ENCODE measurements around the gene LMO3. TPM values are rescaled to one million over a fixed set of nuclear protein-coding genes. Genes with fewer than 3 reads are reported as not detected.
A peak's percentile ranks its signal among the peaks of the same experiment; 100 is the strongest.

The LMO3 gene
- total RNA-seq (2016; rRNA removed; fragmentation: Illumina TruSeq; extraction: Trizol) (not detected in 2 replicates), polyA plus RNA-seq (2011; rRNA removed) (not detected in 2 replicates), polyA minus RNA-seq (2011; rRNA and poly(A)+ RNA removed; ENCODE audit: low replicate concordance) (not detected in 2 replicates), Bru-seq, nascent RNA (percentile 9 among the genes with signal in this experiment), BruChase-seq, experiment 1, labeled RNA remaining after a 6-hour chase (not detected), BruChase-seq, experiment 2, labeled RNA remaining after a 2-hour chase (percentile 2 among the genes with signal in this experiment)
- not detected in 2 replicates for total RNA-seq (2016; cell fraction: cytosol; rRNA removed; fragmentation: Illumina TruSeq; extraction: Trizol; ENCODE audit: low read depth)
- total RNA-seq (2016; cell fraction: insoluble cytoplasmic fraction; rRNA removed; fragmentation: Illumina TruSeq; extraction: Trizol): not detected in 2 replicates
- not detected in 2 replicates for total RNA-seq (2016; cell fraction: membrane; rRNA removed; fragmentation: Illumina TruSeq; extraction: Trizol)
- total RNA-seq (2016; cell fraction: nucleus; rRNA removed; fragmentation: Illumina TruSeq; extraction: Trizol): not detected in 2 replicates
- polyA plus RNA-seq (2011; cell fraction: cytosol; rRNA removed): not detected in 2 replicates
- not detected in 2 replicates for polyA plus RNA-seq (2011; cell fraction: nucleus; rRNA removed)
- polyA plus RNA-seq (2012): 0.12 TPM in 1 of 2 replicates, not detected in the other
- not detected in 2 replicates for polyA plus RNA-seq (2016; cell fraction: cytosol; fragmentation: Illumina TruSeq; extraction: Trizol; ENCODE audit: low read depth)
- polyA plus RNA-seq (2016; cell fraction: insoluble cytoplasmic fraction; fragmentation: Illumina TruSeq; extraction: Trizol; ENCODE audit: low read depth): not detected in 2 replicates
- polyA plus RNA-seq (2016; cell fraction: membrane; fragmentation: Illumina TruSeq; extraction: Trizol; ENCODE audit: low read depth): not detected in 2 replicates
- polyA plus RNA-seq (2016; cell fraction: nucleus; fragmentation: Illumina TruSeq; extraction: Trizol; ENCODE audit: insufficient read depth, low read depth): not detected in 2 replicates
- polyA minus RNA-seq (2011; cell fraction: cytosol; rRNA and poly(A)+ RNA removed): not detected in 2 replicates
- polyA minus RNA-seq (2011; cell fraction: nucleus; rRNA and poly(A)+ RNA removed): not detected in 2 replicates
- long read RNA-seq, experiment 1: 0 reads
- long read RNA-seq, experiment 2: 0 reads

- DNase-seq (ENCODE audit: low spot score): no peak
- TF ChIP-seq ZNF547 (CRISPR knock-in tag; IDR thresholded peaks at IDR 0.05): no peak
- TF ChIP-seq ZNF644 (CRISPR knock-in tag; IDR thresholded peaks at IDR 0.05; ENCODE audit: low read depth): no peak
- no peak for TF ChIP-seq MEIS2 (CRISPR knock-in tag; IDR thresholded peaks at IDR 0.05)
- no peak for TF ChIP-seq ZBTB20 (CRISPR knock-in tag; IDR thresholded peaks at IDR 0.05; ENCODE audit: borderline replicate concordance, low read depth)
- TF ChIP-seq, protein P1, sequence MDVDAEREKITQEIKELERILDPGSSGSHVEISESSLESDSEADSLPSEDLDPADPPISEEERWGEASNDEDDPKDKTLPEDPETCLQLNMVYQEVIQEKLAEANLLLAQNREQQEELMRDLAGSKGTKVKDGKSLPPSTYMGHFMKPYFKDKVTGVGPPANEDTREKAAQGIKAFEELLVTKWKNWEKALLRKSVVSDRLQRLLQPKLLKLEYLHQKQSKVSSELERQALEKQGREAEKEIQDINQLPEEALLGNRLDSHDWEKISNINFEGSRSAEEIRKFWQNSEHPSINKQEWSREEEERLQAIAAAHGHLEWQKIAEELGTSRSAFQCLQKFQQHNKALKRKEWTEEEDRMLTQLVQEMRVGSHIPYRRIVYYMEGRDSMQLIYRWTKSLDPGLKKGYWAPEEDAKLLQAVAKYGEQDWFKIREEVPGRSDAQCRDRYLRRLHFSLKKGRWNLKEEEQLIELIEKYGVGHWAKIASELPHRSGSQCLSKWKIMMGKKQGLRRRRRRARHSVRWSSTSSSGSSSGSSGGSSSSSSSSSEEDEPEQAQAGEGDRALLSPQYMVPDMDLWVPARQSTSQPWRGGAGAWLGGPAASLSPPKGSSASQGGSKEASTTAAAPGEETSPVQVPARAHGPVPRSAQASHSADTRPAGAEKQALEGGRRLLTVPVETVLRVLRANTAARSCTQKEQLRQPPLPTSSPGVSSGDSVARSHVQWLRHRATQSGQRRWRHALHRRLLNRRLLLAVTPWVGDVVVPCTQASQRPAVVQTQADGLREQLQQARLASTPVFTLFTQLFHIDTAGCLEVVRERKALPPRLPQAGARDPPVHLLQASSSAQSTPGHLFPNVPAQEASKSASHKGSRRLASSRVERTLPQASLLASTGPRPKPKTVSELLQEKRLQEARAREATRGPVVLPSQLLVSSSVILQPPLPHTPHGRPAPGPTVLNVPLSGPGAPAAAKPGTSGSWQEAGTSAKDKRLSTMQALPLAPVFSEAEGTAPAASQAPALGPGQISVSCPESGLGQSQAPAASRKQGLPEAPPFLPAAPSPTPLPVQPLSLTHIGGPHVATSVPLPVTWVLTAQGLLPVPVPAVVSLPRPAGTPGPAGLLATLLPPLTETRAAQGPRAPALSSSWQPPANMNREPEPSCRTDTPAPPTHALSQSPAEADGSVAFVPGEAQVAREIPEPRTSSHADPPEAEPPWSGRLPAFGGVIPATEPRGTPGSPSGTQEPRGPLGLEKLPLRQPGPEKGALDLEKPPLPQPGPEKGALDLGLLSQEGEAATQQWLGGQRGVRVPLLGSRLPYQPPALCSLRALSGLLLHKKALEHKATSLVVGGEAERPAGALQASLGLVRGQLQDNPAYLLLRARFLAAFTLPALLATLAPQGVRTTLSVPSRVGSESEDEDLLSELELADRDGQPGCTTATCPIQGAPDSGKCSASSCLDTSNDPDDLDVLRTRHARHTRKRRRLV (CRISPR knock-in tag; IDR thresholded peaks at IDR 0.05): no peak
- TF ChIP-seq ZNF441 (CRISPR knock-in tag; IDR thresholded peaks at IDR 0.05; ENCODE audit: borderline replicate concordance): no peak
- no peak for TF ChIP-seq ZNF777 (CRISPR knock-in tag; IDR thresholded peaks at IDR 0.05)
- TF ChIP-seq GATA4 (IDR thresholded peaks at IDR 0.05; ENCODE audit: borderline replicate concordance, low read depth): no peak
- no peak for TF ChIP-seq NR2F2 (IDR thresholded peaks at IDR 0.05; ENCODE audit: borderline replicate concordance, low read depth)
- TF ChIP-seq GABPB1 (CRISPR knock-in tag; IDR thresholded peaks at IDR 0.05): no peak
- no peak for TF ChIP-seq CREM (IDR thresholded peaks at IDR 0.05)
- no peak for TF ChIP-seq CREM (CRISPR knock-in tag; IDR thresholded peaks at IDR 0.05)
- TF ChIP-seq NFIC (IDR thresholded peaks at IDR 0.05; ENCODE audit: low read length): no peak
- no peak for TF ChIP-seq ZNF224 (CRISPR knock-in tag; IDR thresholded peaks at IDR 0.05)
- no peak for TF ChIP-seq ZNF552 (CRISPR knock-in tag; IDR thresholded peaks at IDR 0.05; ENCODE audit: borderline replicate concordance)
- no peak for TF ChIP-seq IRX3 (CRISPR knock-in tag; IDR thresholded peaks at IDR 0.05; ENCODE audit: borderline replicate concordance, low read depth)
- no peak for TF ChIP-seq FOXM1 (CRISPR knock-in tag; IDR thresholded peaks at IDR 0.05)
- intact Hi-C loops (cut with micrococcal nuclease; ENCODE audit: unreplicated experiment) (no loop called here), in situ Hi-C loops (cut with HindIII; ENCODE audit: extremely low pct_ligation_motif_present, low pct_unique_long_range_greater_than_20kb) (no loop called here)
- no TSS peak for BruUV-seq (replicated peaks)
- ChIA-PET CTCF (ENCODE audit: low intra/inter-chr PET ratio, low total read pairs) (no interaction called here), POLR2A (no interaction called here)
- Histone ChIP-seq H3K27ac (ENCODE audit: extremely low read length, insufficient read depth, low read length) (no peak within 1 kb of the TSS), H3K27me3 (ENCODE audit: control insufficient read depth in 1 of 2, insufficient read depth in 2 of 2, low read length in 2 of 2) (peaks cover 0 to 15% of the 10 kb centered on the region in 2 experiments; a peak in 1 of 5 replicates), H3K9ac (ENCODE audit: insufficient read depth, low read depth, low read length) (no peak within 1 kb of the TSS), H3K4me1 (ENCODE audit: insufficient read depth, low read length) (peaks cover 31% of the 10 kb centered on the region), H4K20me1 (ENCODE audit: insufficient read depth, low read length) (no peaks in the 10 kb centered on the region), H3K9me3 (ENCODE audit: low read length) (no peaks in the 10 kb centered on the region), H3K36me3 (replicated peaks in 1 of 2; ENCODE audit: control insufficient read depth in 1 of 2, insufficient read depth in 2 of 2, low read length in 2 of 2) (no peaks in the 10 kb centered on the region), H3K79me2 (ENCODE audit: insufficient read depth, low read length) (no peaks in the 10 kb centered on the region), H3K4me3 (replicated peaks in 1 of 3; ENCODE audit: insufficient read depth in 1 of 3, low read depth in 2 of 3, low read length in 3 of 3) (peak within 1 kb of the TSS; percentile 23 to 62 (median 44); a peak in 5 of 6 replicates), H2AFZ (ENCODE audit: low read length) (peak within 1 kb of the TSS; percentile 68), H3K4me2 (ENCODE audit: low read depth, low read length) (peak within 1 kb of the TSS; percentile 84)
- FAIRE-seq: no peak
- 11% methylated on average over 2 of the region's 2 CpGs for WGBS (ENCODE audit: low lambda C conversion rate)
- ATAC-seq: no peak
Measured at GRCh38 chr12:16606117-16606200, at the start of gene LMO3. LMO3 (minus strand) TSS chr12:16606162; CDS start chr12:16600860, 5,302 bp downstream.

All from HepG2 (cell line).